HG03575 (cell line): ENCODE measurements around the gene GALNT17.
"Not testable (repeated sequence)": the region's sequence is repeated elsewhere in the genome, so short reads cannot be mapped to it uniquely, and the experiment has no call there.

Source experiments
- ATAC-seq: cut with Tn5 transposase; IDR thresholded peaks from one replicate; pipeline ENCODE4 v1.9.1; 2021; ENCODE audit not compliant: unreplicated experiment, insufficient number of reproducible peaks, low FRiP score; ENCODE audit errors: extremely low read depth

Gene GALNT17

DNA sequence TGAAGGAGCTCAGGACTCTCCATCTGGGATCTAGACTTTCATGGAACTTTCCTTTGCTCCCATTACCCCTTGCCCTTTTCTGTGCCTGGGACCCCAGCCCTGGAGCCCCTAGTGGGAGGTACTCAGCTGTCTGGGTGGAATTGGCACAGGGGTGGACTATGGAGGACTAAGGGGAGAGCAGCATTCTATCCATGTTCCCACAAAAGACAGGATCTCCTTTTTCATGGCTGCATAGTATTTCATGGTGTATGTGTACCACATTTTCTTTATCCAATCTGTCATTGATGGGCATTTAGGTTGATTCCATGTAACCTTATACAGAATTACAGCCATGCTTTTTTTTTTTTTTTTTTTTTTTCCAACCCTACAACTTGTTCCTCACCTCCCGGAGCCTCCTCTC, 89.1 kb downstream of the GALNT17 start:
- ATAC-seq = no peak

DNA sequence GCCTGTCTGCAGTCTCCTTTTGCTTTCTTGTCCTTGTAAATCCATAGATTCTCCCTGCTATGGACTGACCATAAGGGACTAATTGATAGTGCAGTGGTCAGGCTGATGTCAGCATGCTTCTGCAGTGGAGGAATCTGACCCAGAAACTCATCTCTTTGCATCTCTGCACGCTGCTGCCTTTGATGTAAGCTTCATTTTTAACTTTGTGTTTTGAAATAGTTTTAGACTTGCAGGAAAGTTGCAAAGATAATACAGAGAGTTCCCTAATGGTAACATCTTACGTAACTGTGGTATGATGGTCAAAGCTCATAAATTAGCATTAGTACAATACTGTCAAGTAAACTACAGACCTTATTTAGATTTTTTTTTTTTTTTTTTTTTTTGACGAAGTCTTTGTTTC, 89.6 kb downstream of the GALNT17 start:
- no peak for ATAC-seq

DNA sequence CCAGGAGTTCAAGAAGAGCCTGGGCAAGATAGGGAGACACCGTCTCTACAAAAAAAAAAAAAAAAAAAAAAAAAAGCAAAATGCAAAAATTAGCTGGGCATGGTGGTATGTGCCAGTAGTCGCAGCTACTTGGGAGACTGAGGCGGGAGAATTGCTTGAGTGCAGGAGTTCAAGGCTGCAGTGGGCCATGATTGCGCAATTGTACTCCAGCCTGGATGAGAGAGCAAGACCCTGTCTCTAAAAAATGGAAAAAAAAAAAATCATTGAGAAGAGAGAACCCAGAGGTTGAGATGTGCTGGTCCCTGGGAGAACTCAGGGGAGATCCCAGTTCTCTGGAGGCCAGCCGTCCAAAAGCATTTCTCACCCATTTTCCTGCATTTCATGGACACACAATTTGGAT, 95.2 kb downstream of the GALNT17 start:
- ATAC-seq = no peak

DNA sequence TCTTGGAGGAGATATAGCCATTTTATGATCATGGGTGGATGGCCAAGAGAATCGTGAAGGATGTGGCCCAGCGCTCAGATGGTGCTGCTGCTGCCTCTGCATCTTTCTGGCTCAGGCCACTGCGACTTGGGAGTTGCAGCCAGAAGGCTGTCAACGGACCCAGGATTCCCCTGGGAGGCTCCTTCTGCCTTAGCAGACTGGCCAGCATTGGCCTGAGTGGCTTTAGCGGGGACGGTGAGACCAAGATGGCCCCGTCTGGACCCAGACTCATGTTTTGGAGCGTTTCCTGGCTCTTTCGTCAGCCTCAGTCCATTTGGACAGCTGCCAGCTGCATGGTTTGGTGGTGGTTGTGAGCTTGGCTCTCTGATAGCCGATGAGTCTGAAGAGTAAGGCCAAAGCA, 97.2 kb downstream of the GALNT17 start:
- ATAC-seq = no peak

GRCh38 chr7:71229699-71230098, 97.8 kb downstream of the GALNT17 start:
- no peak for ATAC-seq

GRCh38 chr7:71235253-71235652, 103.3 kb downstream of the GALNT17 start:
- no peak for ATAC-seq

- ATAC-seq = no peak
Observed at GRCh38 chr7:71236230-71237105, 104.5 kb downstream of the GALNT17 start.

DNA sequence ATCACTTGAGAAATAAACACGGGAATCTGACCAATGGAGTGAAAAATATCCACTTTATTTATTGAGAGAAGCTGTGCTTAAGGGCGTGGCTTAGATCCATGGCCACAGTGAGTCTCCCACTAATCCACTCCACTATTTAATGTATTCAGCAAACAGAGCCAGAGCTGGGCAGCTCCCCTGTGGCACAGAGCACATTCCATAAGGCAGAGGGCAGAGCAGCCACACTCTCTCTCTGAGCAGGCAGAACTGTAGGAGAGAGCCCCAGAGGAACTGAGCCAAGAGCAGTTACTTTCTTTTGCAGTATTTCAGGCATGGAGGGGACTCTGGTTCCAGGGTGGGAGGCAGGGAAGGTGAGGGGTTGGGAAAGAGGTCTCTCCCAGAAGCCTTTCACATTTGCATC, 106.0 kb downstream of the GALNT17 start:
- ATAC-seq = no peak

GRCh38 chr7:71238581-71239295, 106.8 kb downstream of the GALNT17 start:
- ATAC-seq = no peak

DNA sequence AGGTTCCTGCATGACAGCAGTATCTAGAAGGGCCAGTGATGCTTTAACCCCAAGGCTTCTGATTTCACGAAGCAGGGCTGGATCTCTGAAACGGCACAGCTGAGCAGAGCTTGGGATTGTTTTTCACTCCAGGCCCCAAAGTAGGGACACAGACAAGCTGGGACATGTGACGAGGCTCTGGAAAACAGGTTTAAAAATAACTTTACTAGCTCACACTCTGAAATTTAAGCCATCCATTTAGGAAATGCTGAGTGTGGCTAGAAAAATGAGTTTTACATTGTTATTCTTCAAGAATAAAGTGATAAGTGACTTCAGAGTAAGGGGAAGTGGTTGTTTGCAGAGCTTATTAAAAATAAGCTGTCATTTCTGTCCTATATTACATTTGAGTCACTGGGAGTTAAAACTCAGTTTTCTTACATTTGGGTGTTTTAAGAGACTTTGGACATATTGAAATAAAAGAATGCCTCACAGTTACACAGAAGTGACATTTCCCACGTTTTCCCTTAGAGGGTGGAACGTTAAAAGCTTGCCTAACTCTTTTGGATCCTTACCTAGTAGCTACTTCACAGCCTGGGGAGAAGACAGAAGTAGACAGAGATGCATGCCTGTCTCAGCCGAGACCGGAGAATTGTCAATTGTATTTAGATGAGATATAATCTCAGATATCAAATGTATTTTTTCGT, 107.8 kb downstream of the GALNT17 start:
- no peak for ATAC-seq

DNA sequence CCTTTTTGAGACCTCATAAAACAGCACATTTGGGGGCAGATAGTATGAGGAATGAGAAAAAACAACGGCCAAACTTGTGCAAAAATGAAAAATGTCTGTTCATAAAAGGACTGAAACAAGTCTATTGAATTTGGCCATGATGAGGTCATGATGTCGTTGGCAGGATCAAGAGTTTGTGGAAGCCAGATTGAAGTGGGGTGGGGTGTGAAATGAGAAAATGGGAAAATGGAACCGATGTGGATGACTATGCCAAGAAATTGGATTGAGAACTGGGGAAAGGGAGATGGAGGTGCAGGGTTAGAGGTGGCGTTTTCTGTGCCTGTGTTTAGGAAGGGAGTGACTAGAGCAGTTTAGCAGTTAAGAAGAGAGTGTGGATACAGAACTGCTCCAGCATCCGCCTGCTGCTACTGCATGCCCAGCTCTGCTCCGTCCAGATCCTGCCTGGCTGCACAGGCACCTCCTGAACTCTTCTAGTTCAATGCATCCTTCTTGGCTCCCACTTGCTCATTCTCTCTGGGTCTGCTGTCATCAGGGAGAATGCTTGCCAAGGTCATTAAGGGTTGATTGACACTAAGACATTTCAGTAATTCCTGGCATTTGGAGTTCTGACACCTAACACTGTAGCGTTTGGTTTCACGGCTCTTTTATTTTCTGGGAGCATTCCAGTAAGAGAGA, 111.9 kb downstream of the GALNT17 start:
- ATAC-seq = no peak

DNA sequence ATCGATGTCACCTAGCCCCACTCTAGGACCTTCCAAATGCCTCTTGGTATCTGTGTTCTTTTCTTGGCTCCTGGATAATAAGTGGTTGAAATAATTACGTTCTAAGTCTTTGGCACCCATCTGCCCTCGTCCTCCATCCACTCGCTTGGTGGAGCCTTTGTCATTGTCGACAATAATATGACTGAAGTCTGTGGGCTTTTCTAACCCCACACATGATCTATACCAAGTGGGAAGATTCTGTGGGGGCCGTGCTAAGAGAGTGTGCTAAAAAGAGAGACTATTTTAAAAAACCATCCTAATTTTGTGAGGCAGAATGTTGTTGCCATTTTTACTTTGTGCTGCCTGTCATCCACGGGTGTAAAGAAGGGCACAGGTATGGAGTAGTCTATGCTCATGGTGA, 113.1 kb downstream of the GALNT17 start:
- no peak for ATAC-seq

DNA sequence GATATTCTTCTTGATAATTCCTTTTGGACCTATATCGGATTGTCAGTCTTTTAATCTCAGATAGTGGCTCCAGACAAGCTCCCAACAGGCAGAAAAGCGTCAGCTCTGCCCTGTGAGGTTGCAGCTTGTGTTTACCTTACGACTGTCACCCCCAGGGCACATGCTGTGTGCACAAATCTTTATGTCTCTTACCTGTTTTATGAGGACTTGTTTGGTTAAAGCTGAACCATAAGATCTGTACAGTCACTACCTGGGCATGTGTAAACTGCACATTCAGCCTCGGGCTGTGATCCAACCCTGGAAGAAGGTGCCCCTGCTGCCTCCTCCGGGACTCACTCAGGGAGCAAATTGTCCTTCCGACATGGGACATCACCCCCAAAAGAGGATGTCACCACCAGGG, 119.8 kb downstream of the GALNT17 start:
- no peak for ATAC-seq

- no peak for ATAC-seq
Observed at GRCh38 chr7:71254751-71255150, 122.8 kb downstream of the GALNT17 start.

DNA sequence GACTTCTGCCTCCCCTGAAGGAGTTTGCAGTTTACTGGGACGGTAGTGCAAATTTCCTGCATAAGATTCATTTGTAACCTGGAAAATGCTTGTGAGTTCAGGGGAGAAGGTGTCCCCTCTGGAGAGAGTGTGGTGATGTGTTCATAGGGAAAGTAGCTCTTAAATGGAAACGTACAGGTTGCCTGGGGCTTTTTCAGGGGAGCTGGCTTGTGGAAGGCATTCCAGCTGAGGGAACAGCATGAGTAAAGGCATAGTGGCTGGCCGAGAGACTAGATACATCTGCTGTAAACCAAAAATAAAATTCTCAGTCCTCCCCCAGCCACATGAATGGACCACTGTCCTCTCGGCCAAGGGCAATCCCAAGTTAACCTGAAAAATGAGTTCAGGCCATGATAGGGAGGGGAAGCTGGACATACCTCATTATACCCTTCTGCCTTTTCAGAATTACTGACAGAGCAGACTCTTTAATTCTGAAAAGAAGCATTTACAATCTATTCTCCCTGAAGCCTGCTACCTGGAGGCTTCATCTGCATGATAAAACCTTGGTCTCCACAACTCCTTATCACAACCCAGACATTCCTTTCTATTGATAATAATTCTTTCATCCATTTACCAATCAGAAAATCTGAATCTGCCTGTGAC, 123.7 kb downstream of the GALNT17 start:
- no peak for ATAC-seq

DNA sequence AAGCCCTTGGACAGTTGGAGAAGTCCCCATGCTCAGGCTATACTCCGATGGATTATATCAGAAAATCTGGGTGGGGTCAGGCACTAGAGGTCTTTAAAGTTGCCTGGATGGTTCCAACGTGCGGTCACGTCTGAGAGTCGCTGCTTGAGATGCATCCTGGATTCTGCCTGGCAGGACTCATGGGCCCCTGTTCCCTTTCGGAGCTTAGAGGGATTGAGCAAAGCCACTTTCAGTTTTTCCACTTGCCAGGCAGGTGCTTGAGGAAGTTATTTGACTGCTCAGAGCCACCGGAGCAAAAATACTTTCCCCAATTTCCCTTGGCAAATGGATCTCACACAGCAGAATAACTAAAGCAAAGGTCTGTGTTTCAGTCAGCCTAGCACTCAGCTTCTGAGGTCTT, 129.1 kb downstream of the GALNT17 start:
- no peak for ATAC-seq

DNA sequence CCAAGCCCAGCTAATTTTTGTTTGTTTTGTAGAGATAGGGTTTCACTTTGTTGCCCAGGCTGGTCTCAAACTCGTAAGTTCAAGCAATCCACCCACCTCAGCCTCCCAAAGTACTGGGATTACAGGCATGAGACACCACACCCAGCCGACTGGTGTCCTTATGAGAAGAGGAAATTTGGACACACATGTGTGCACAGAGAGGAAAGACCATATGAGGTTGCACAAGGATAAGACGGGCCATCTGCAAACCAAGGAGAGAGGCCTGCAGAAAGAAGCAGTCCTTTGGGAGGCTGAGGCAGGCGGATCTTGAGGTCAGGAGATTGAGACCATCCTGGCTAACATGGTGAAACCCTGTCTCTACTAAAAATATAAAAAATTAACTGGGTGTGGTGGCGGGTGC, 130.9 kb downstream of the GALNT17 start:
- not testable (repeated sequence) for ATAC-seq

GRCh38 chr7:71264005-71264404, 132.1 kb downstream of the GALNT17 start:
- ATAC-seq = no peak

- ATAC-seq = no peak
Observed at GRCh38 chr7:71266912-71267311, 135.0 kb downstream of the GALNT17 start.
